WTC11 (cell line): ENCODE results near the gene ACBD4. TPM values are rescaled to one million over a fixed set of nuclear protein-coding genes. Genes with fewer than 3 reads are reported as not detected.

Source experiments
- ATAC-seq: fragments of 200-7000 bp; cut with Tn5 transposase; 2 replicates; pipeline ENCODE4 v1.10.0; 2021; ENCODE audit warnings: mild to moderate bottlenecking, moderate library complexity
- CTCF ChIA-PET: fragments of 300-600 bp; sonication (Branson Sonifier 250); formaldehyde crosslinking; loops from one replicate; lab custom pipeline; 2021; ENCODE audit warnings: antibody characterized with exemption; lab: Charles Lee
- POLR2A ChIA-PET: fragments of 350-600 bp; sonication (Branson Sonifier 250); formaldehyde crosslinking; loops from one replicate; lab custom pipeline; 2021; ENCODE audit warnings: antibody characterized with exemption; lab: Charles Lee
- DNase-seq: peaks from one replicate; pipeline ENCODE4 v3.0.0; 2021; ENCODE audit warnings: low spot score
- H3K27ac Mint-ChIP-seq: 2 replicates; pipeline ENCODE4 v1.8.0; 2021; ENCODE audit warnings: mixed read lengths
- H3K27me3 Mint-ChIP-seq: 2 replicates; pipeline ENCODE4 v1.8.0; 2021; ENCODE audit warnings: low read depth, mild to moderate bottlenecking, moderate library complexity, mixed read lengths
- H3K36me3 Mint-ChIP-seq: 2 replicates; pipeline ENCODE4 v1.8.0; 2021; ENCODE audit warnings: mixed read lengths
- H3K4me1 Mint-ChIP-seq: 2 replicates; pipeline ENCODE4 v1.8.0; 2022; ENCODE audit warnings: mixed read lengths
- H3K4me3 Mint-ChIP-seq: 2 replicates; pipeline ENCODE4 v1.8.0; 2021; ENCODE audit warnings: mild to moderate bottlenecking, moderate library complexity, mixed read lengths
- H3K9me3 Mint-ChIP-seq: 2 replicates; pipeline ENCODE4 v1.8.0; 2021; ENCODE audit warnings: mixed read lengths
- ATF1 ChIP-seq: sonication (generic); formaldehyde crosslinking; IDR thresholded peaks from 2 replicates; pipeline ENCODE4 v1.8.1; 2023; ENCODE audit warnings: mild to moderate bottlenecking, moderate library complexity, missing genetic modification reagents
- ATF2 ChIP-seq: sonication (generic); formaldehyde crosslinking; IDR thresholded peaks from 2 replicates; pipeline ENCODE4 v1.8.1; 2022; ENCODE audit warnings: low read depth, missing genetic modification reagents, borderline replicate concordance
- ATF6 ChIP-seq: sonication (generic); formaldehyde crosslinking; IDR thresholded peaks from 2 replicates; pipeline ENCODE4 v1.8.1; 2023; ENCODE audit warnings: mild to moderate bottlenecking, missing genetic modification reagents
- CDX4 ChIP-seq: fragments of 250-450 bp; sonication (Bioruptor Pico); IDR thresholded peaks from 2 replicates; pipeline ENCODE4 v1.9.0; 2021; ENCODE audit warnings: moderate library complexity, mild to moderate bottlenecking, inconsistent platforms, borderline replicate concordance
- CREM ChIP-seq: sonication (generic); formaldehyde crosslinking; IDR thresholded peaks from 2 replicates; pipeline ENCODE4 v1.8.1; 2022; ENCODE audit warnings: mild to moderate bottlenecking, missing genetic modification reagents, moderate library complexity
- FOXJ3 ChIP-seq: sonication (generic); formaldehyde crosslinking; IDR thresholded peaks from 2 replicates; pipeline ENCODE4 v1.9.0; 2021; ENCODE audit warnings: missing genetic modification reagents, mild to moderate bottlenecking, borderline replicate concordance
- FOXK1 ChIP-seq: sonication (generic); formaldehyde crosslinking; IDR thresholded peaks from 2 replicates; pipeline ENCODE4 v1.8.0; 2022; ENCODE audit warnings: mild to moderate bottlenecking, moderate library complexity, missing genetic modification reagents
- GRHL2 ChIP-seq: fragments of 250-450 bp; sonication (Bioruptor Pico); IDR thresholded peaks from 2 replicates; pipeline ENCODE4 v1.8.0; 2022; ENCODE audit warnings: mild to moderate bottlenecking, moderate library complexity; ENCODE audit not compliant: insufficient replicate concordance, severe bottlenecking
- GTF2I ChIP-seq: fragments of 250-450 bp; sonication (Bioruptor Pico); conservative IDR thresholded peaks from 2 replicates; pipeline ENCODE4 v1.4.0; 2021; ENCODE audit warnings: mild to moderate bottlenecking
- MXD4 ChIP-seq: fragments of 250-450 bp; sonication (Bioruptor Pico); IDR thresholded peaks from 2 replicates; pipeline ENCODE4 v1.8.0; 2021; ENCODE audit warnings: mild to moderate bottlenecking, moderate library complexity, borderline replicate concordance
- NR2C2 ChIP-seq: sonication (generic); formaldehyde crosslinking; IDR thresholded peaks from 2 replicates; pipeline ENCODE4 v1.8.0; 2022; ENCODE audit warnings: mild to moderate bottlenecking, missing genetic modification reagents
- NR3C1 ChIP-seq: sonication (generic); formaldehyde crosslinking; conservative IDR thresholded peaks from 2 replicates; pipeline ENCODE4 v1.8.1; 2023; ENCODE audit warnings: low read depth, mild to moderate bottlenecking, missing genetic modification reagents
- PRRX2 ChIP-seq: fragments of 250-450 bp; sonication (Bioruptor Pico); IDR thresholded peaks from 2 replicates; pipeline ENCODE4 v1.8.0; 2021; ENCODE audit warnings: mild to moderate bottlenecking
- SMAD4 ChIP-seq: sonication (generic); formaldehyde crosslinking; IDR thresholded peaks from 2 replicates; pipeline ENCODE4 v1.8.0; 2022; ENCODE audit warnings: mild to moderate bottlenecking, missing genetic modification reagents
- TEAD4 ChIP-seq: sonication (generic); formaldehyde crosslinking; IDR thresholded peaks from 2 replicates; pipeline ENCODE4 v1.8.0; 2022; ENCODE audit warnings: mild to moderate bottlenecking, missing genetic modification reagents
- TP53 ChIP-seq: sonication (generic); formaldehyde crosslinking; IDR thresholded peaks from 2 replicates; pipeline ENCODE4 v1.8.1; 2023; ENCODE audit warnings: mild to moderate bottlenecking, missing genetic modification reagents
- ZMAT4 ChIP-seq: fragments of 250-450 bp; sonication (Bioruptor Pico); IDR thresholded peaks from 2 replicates; pipeline ENCODE4 v1.9.0; 2021; ENCODE audit warnings: mild to moderate bottlenecking
- ZNF317 ChIP-seq: sonication (generic); formaldehyde crosslinking; IDR thresholded peaks from 2 replicates; pipeline ENCODE4 v1.8.1; 2023; ENCODE audit warnings: low read depth, mild to moderate bottlenecking, moderate library complexity, missing genetic modification reagents, borderline replicate concordance
- ZNF425 ChIP-seq: fragments of 250-450 bp; sonication (Bioruptor Pico); conservative IDR thresholded peaks from 2 replicates; pipeline ENCODE4 v1.9.0; 2021; ENCODE audit warnings: mild to moderate bottlenecking
- ZNF671 ChIP-seq: fragments of 250-450 bp; sonication (Bioruptor Pico); IDR thresholded peaks from 2 replicates; pipeline ENCODE4 v1.8.0; 2021; ENCODE audit warnings: mild to moderate bottlenecking
- total RNA-seq: library from RNA; stranded (reverse); gene quantifications from 3 replicates; pipeline ENCODE4 v1.2.3, GENCODE V29; 2021

Gene ACBD4
- total RNA-seq, 1 experiment from 2014 or later = 12.7 TPM

- Mint-ChIP-seq H3K36me3 (peaks cover 9% of the 10 kb centered on the region), H3K27me3 (no peaks in the 10 kb centered on the region), H3K27ac (peak overlapping the region; percentile 60; the same call in 1 of the 2 replicates), H3K4me3 (no peak overlapping the region), H3K4me1 (peaks cover 29% of the 10 kb centered on the region), H3K9me3 (no peaks in the 10 kb centered on the region)
- DNase-seq (peak; percentile 30), ATAC-seq (peak; percentile 6; the same call in 1 of the 2 replicates)
- ChIA-PET POLR2A (interaction anchor here (1.1 to 1.4 kb wide), 2 partner anchors 8 to 21 kb away, joined by 9 to 11 read pairs; partner anchors contain the start of genes HEXIM1 and HEXIM2), CTCF (interaction anchor here (0.6 to 6.4 kb wide), 7 partner anchors 14 to 262 kb away, joined by 3 to 99 read pairs (median 6); partner anchors contain the start of genes ACBD4 and HEXIM1)
- no peak for TF ChIP-seq ZNF425 (CRISPR knock-in tag)
- no peak for TF ChIP-seq GTF2I (CRISPR knock-in tag)
- no peak for TF ChIP-seq PRRX2 (CRISPR knock-in tag)
- TF ChIP-seq ZMAT4 (CRISPR knock-in tag) = no peak
- no peak for TF ChIP-seq ZNF317 (CRISPR knock-in tag)
- no peak for TF ChIP-seq TEAD4 (CRISPR knock-in tag)
- TF ChIP-seq CREM (CRISPR knock-in tag) = no peak
- no peak for TF ChIP-seq MXD4 (CRISPR knock-in tag)
- no peak for TF ChIP-seq ATF2 (CRISPR knock-in tag)
- TF ChIP-seq ATF1 (CRISPR knock-in tag) = no peak
- TF ChIP-seq TP53 = no peak
- TF ChIP-seq SMAD4 (CRISPR knock-in tag) = no peak
- TF ChIP-seq NR3C1 (CRISPR knock-in tag) = no peak
- TF ChIP-seq GRHL2 = no peak
- TF ChIP-seq ZNF671 (CRISPR knock-in tag) = no peak
- no peak for TF ChIP-seq FOXK1 (CRISPR knock-in tag)
- TF ChIP-seq FOXJ3 (CRISPR knock-in tag) = no peak
- no peak for TF ChIP-seq ATF6
- TF ChIP-seq NR2C2 (CRISPR knock-in tag) = no peak
- no peak for TF ChIP-seq CDX4 (CRISPR knock-in tag)
Observed at GRCh38 chr17:45168991-45169752, 33.7 kb downstream of the ACBD4 start.
